HG02852 (cell line): Measurements from ENCODE around the gene ROBO1.
"Not testable (repeated sequence)": the region's sequence is repeated elsewhere in the genome, so short reads cannot be mapped to it uniquely, and the experiment has no call there.

Experiments used
- ATAC-seq: cut with Tn5 transposase; IDR thresholded peaks from one replicate; pipeline ENCODE4 v1.9.1; 2021; ENCODE audit warnings: mild to moderate bottlenecking, moderate library complexity; ENCODE audit not compliant: unreplicated experiment

ROBO1 gene

DNA sequence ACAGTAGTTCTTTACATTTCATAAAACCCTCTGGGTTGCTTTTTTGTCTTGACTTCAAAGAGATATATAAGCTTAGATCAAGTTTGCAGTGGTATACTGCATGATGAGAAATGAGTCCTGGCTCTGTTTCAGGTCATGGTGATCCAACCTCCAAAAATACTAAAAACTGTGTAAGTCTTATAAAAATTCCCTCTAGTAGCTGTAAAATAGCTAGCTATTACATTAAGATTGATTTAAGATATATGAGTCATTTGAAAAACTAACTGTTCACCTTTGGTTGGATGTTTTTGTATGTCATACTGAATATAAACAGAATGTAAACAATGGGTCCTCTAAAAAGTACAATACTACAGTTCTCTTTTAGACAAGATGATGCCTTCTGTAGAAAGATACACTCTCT lies 879.2 kb downstream of the ROBO1 start:
- no peak for ATAC-seq

DNA sequence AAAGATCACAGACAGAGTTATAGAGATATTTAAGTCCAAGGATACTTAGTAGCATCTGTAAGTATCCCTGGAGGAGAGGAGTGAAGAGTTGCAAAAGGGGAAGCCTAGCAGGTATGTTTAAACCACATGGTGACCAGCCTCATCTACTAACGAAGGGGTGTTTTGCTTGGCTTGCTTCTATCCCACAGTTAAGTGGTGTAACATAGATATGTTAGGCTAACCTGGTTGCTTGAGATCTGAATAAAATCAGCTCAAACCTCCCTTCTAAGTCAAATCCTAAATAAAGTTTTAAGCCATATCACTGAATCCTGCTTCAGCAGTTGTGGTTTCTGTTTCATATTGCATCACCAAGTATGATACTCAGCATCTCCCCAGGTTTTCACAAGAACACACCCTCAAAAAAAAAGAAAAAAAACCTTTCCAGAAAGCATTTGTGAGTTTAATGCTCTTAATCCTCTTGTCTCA lies 880.2 kb downstream of the ROBO1 start:
- no peak for ATAC-seq

DNA sequence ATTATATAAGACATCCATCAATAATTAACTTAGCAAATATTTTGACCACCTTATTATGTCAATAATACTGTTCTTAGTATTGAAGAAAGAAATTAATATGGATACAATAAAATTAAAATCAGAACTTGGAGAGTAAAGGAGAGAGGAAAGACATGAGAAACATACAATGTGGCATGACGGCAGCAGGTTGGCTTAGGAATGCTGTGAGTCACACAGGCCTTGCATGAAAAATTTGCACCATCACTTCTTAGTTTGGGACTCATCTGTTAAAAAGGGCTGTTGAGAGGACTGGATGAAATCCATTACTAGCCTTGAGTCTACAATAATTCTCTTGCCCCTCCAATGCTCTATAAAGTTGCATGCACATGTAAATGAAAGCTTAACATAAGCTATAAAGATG lies 880.8 kb downstream of the ROBO1 start:
- ATAC-seq: no peak

DNA sequence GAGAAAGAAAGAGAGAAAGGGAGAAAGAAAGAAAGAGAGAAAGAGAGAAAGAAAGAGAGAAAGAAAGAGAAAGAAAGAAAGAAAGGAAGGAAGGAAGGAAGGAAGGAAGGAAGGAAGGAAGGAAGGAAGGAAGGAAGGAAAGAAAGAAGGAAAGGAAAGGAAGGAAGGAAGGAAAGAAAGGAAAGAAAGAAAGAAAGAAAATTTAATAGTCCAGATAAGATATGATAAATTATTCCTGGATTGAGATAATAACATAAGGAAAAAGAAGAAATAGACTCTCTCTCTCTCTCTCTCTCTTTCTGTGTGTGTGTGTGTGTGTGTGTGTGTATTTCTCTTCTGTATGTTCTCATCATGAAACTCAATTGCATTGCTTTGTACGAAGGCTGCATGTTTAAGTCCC lies 883.2 kb downstream of the ROBO1 start:
- ATAC-seq: not testable (repeated sequence)

DNA sequence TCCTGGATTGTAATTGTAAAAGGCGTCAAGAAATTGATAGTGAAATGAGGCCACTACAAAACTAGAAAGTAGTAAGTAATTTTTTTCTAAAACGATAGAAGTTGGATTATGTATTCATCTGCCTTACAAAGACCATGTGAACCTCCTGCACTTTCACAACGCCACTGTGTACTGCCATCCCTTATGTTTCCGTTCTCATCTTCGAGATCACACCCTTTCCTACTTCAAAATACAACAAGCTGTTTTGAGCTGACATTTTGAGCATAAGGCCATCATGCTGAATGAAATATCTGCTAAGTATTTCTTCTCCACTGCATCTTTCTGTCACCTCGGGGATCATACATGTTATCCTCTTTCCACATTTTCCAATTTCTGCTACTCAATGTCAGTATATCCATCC lies 885.5 kb downstream of the ROBO1 start:
- no peak for ATAC-seq

DNA sequence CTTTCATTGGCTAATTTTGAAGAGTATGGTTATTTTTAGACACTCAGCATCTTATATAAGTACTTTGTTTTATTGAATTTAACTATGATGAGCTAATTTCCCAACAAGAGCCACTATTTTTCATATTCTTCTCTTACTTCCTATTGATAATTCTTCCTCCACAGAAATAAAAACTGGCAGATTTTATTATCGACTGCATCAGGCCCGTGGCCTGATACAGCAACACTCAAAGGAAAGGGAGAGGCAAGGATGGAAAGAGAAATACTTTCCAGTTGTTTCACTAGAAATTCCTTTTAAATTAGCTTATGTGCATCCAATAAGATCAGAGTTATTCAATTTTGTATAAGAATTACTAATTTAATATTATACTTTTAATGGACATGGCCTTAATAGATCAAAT lies 886.3 kb downstream of the ROBO1 start:
- ATAC-seq: no peak

DNA sequence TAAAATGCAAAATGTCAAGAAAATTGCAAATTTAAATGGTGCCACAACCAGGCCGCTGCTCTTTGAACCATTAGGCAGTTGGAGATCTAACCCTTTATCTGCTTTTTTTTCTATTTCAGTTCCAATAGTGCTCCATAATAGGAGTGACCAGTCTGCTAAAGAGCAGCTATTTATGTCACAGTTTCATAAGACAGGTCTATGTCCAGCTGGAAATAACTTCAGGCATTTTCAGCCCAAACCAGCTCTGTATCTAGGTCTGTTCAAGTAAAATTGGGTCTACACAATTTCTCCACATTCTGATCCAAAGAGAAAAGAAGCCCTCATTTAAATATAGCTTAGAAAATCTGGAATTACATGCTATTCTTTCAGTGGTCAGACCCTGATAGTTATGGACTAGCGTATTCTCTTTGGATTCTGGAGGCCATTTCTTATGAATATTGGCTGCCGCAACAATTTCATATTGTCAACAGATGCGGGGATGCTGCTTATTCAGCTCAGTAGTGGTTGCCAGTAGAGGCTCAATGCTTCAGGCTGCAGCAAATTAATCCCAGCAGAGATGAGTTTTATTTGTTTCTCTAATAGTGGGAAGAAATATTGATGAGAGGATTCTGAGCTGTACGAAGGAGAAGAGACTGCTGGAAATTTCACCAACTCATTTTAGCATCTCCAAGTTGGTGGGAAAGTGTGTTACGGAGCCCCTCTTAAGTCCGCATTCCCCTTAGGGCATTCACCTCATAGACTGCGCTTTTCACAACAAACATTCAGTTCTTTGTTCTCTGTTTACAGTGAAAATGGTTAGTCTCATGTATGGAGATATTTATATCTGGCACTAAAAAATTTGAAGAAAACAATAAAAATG lies 887.0 kb downstream of the ROBO1 start:
- ATAC-seq: no peak

DNA sequence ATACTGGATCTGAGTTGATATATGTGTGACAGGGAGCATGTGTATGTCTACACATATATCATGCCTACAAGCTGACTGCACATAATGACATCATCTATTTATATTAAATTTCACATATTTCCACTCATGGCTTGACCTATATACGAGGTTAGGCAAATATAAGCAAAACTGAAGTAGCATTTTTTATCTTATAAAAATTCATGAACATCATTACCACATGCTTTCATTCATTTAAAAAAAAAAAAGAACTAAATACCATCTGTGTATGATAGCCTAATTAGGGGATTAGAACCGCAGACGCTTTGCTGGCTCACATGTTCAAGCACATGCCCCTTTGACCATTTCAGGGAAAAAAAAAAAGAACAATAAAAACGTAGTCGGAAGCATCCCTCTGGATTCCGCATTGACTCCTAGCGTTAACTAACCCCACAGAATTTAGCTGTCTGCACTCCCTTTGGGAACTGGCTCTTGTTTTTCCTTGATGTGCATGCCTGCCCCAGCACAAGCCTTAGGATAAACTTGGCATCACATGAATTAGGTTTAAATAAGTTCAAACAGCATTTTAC lies 888.4 kb downstream of the ROBO1 start:
- no peak for ATAC-seq

DNA sequence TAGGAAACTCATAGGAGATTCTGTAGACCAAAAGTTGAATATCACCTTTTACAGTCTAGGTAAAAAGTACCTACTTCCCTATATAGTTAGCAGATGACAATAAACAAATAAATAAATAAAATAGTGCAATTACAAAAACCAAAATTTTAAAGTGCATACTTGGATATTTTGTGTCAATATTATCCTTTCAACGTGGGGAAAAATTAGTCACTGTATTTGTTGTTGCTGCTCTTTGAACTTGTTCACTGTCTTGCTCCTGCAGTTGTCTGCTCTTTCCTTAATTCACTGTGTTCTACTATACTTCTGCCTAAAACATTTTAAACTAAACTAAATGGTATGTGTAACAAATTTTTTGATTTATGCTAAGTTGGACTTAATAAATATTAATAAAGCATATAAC lies 889.0 kb downstream of the ROBO1 start:
- ATAC-seq: no peak

DNA sequence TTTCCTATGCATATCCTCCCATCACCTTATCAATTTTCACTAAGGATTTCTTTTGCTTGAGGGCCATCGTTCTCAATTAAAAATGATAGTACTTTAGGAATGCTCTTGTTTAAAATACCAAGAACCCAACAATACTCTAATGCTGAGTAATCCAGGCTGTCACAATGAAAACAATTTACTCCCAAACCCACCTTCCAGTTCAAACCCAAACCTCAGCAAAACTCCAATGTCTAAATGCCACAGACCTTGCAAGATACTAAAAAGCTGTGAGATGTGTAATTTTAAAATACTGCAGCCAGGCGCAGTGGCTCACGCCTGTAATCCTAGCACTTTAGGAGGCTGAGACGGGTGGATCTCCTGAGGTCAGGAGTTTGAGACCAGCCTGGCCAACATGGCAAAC lies 889.8 kb downstream of the ROBO1 start:
- no peak for ATAC-seq

DNA sequence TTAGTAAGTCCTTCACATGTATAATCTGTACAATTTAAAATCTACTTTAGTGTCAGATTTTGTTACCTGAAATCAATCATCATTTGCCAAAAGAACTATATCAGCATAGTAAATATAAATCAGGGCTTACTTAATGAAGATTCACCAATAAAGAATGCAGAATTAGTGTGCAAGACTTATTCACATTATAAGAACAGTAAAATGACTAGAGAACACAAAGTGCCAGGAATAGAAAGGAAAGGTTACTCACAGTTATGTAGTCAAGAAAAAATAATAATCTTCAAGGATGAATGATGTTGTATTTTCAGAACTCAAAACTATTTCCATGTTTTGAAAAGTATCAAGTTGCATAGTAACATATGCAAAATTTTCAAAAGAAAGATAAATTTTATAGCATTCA lies 891.9 kb downstream of the ROBO1 start:
- no peak for ATAC-seq

DNA sequence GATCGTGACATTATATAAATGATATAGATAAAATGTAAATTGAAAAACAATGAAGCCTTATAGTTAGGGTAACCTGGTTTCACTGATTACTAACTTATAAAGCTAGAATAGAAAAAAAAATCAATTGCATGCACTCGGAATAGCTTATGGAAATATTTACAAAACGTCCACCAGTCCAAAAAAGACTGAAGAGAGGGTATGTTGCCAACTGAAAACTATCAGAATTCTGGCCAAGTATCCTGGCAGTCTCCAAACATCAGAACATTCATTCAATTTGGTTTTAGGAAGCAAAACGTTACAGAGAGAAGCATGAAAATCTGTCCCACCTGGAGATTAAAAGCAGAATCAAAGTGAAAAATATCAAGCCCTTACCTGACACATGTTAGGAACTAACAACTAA lies 892.4 kb downstream of the ROBO1 start:
- no peak for ATAC-seq

DNA sequence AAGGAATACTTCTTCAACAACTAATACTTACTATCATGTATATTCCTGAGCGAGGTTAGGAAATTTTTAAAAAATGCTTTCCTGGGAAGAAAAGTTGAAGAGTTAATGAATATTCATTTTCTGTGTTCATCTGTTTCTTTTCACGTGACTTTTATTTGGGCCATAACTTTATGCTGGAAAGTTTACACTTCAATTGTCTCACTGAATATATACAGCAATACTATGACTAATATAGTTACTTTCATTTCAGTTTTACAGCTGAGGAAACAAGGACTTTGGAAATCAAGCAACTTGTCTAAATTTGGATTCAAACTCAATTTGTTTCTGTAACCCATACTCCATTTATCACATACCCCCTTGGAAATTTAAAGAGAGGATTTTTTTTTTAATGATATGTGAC lies 894.2 kb downstream of the ROBO1 start:
- no peak for ATAC-seq

DNA sequence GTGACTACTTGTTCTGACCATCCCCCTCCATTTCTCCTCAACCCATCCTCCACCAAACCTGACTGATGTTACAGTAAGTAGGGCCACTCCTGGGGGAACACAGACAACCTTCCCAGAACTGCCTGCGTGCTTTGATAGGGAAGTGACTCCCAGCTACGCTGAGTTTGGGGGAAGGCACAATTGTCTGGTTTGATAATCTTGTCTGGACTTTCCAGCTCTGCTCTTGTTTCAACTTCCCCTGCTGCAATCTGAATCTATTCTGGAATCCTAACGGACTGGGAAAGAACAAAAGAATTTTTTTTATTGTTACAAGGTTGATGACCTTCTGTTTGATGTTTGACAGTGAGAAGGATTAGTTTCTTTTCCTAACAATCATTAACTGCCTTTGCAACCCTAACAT lies 895.6 kb downstream of the ROBO1 start:
- ATAC-seq: no peak

DNA sequence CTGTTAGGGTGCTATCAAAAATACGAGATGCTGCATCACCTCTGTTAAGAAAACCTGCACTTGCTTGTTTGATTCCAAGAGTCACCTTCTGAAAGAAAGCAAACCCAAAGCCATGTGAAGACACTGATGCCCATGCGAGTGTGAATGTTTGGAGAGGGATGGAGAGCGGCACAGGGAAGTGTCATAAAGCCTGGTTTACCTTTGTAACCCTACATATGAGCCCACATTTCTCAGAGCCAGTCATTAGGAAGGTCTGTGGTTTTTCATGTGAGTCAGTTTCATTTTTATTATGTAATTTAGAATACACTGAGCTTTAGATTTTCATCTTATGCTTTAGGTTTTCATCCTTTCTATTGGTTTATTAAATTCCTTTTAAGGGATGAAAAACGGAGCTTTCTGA lies 896.8 kb downstream of the ROBO1 start:
- ATAC-seq: peak; percentile 52

DNA sequence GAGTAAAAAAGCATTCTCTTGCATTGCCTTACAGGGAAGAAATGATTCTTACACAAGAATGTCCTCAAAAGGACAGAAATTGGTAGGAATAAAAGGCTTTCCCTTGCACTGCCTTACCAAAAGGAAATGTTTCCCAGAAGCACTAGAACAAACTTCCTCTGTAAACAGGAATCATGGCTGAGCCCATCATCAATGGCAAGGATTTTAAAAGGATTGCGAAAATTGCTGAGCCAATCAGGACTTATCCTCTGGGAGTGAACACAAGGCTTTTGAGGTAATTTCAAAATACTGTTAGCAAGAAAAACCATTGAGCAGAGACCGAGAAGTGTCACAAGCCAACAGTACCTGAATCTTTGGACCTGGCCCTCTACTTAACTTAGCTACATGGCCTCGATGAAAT lies 897.3 kb downstream of the ROBO1 start:
- no peak for ATAC-seq

DNA sequence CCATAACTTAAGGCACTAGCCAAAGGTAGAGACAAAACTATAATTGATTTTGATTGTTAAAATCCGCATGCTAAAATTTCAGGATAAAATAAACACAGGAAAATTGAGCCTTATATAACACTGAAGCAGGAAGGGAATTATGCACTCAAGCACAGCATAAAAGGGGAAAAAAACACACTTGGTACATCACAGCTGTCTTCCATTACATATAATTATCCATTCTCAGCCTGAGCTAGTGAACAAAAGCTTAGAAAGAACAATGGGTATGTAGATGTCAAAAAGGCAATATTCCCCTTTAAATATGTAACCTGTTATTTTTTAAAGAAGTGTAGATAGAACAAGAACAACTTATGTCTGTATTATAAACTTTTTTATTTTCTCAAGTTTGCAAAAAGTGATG lies 899.2 kb downstream of the ROBO1 start:
- ATAC-seq: no peak

DNA sequence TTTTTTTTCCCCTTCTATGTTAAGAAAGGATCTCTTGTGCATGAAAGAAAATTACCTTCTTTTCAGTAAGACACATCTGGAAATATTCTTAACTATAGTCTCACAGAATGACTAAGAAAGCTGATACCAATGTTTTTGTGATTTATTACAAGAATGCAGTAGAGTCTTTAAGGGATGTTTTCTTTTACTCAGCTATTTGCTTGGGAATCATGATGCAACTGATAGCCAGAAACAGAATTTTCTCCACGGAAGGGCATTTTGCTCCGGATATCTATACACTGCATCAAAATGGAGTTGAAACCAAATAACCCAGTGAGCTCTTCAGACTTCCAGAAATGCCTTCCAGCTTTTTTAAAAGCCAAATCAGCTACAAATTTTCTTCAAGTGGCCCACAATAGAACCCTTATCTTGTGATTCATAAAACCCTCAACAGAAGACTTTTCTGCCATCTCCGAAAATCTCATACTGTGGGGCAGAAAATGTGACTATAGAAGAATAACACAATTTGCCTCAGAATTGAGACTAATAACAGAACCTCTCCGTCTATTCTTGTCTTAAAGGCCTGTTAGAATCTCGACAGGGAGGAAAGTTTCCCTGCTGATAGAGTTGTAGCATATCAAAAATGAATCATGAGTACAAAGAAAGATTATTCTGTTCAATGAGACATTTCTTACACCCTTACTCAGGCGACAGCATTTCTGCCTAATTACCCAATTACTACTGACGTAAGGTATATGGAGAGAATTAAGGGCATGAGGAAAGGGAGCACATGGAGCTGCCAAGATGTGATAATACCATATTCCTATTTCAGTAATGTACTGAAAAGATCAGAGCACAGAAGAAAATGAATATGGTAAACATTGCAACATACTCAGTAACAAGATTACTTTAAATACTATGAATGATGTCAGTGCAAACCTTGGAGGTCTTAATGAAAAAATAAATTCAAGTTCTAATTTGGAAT lies 900.1 kb downstream of the ROBO1 start:
- ATAC-seq: no peak

DNA sequence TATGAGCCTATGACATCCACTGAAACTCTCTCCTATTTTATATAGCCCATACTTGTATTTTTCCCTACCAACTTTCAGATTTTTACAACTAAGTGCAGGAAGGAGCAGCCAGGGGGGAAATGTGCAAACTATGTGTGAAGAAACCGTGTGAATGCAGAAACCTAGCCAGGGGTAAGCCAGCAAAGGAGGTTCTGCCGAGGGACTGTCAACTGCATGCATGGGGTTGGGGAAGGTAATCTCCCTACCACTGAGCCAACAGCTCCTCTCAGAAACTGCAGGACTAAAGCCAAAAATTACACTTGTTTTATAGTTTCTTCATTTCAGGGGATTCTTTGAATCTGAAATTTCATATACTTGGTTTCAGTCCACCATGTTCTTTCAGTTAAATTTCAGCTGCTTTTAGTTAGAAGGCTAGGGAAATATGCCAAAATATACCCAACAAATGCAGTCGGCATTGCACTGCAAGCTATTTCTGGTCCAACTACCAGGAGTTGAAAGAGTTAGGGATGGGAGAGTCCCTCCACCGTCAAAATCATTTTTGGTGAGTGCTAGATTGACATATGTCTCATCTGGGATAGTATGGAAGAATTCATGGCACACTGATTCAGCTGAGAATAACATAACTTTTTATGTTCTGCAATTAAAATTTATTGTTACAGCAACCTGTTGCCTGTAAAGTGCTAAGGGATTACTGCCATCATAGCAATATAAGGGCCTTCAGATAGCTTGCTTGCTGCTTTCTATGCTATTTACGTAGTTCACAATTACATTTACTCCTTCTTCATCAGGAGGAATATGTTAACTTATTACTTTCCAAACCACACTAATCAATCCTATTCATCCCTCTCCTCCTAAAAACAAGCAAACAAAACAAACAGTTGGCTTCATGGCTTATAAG lies 904.2 kb downstream of the ROBO1 start:
- no peak for ATAC-seq

DNA sequence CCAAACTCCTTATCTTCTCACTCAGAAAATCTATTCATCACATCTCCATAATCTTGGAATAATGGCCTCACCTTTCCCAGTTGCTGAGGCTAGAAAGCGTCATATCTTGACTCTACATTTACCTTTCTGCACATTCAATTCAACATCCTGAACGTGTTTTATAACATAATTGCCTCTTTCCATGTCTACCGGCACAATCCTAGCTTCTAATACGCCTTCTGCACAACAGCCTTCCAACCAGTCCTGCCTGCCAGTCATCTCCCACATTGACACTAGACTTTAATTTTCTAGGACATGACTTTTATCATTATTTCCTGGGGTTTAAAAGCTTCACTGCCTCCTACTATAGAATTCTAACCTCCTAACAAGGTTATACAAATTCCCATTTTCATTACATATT lies 906.6 kb downstream of the ROBO1 start:
- no peak for ATAC-seq

DNA sequence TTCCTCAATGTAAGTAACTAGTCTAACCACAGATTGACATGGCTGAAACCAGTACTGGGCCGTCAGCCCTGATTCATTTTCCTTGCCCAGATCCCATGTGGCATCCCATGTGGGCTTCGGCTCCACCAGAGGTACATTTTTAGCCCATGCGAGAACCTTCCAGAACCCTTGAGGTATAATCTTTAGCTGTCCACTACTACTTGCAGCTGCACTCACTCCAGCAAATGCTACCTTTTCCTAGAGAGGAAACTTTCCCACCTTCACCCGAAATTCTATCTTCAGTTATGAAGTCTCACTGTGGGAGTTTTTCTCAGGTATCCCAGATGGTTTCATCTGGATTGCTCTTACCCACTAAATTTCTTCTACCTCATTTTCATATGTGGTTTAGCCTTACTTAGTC lies 907.2 kb downstream of the ROBO1 start:
- ATAC-seq: no peak
